ENCODE measurements around the gene RERE. TPM values are rescaled to one million over a fixed set of nuclear protein-coding genes. Genes with fewer than 3 reads are reported as not detected.

The RERE gene
- total RNA-seq, 6 experiments from 2014 or later: 36.5 to 41.6 (median 37.5) TPM

- no peak overlapping the region for H3K27ac Mint-ChIP-seq
- no peaks in the 10 kb centered on the region for H3K27me3 Mint-ChIP-seq (ENCODE audit: insufficient read depth)
- peaks cover 26% of the 10 kb centered on the region for H3K4me1 Mint-ChIP-seq (ENCODE audit: low read depth)
- no peak for TF ChIP-seq CTCF (IDR thresholded peaks at IDR 0.05)
- no peak overlapping the region for H3K4me3 Mint-ChIP-seq
- peaks cover 6% of the 10 kb centered on the region; the same call in 1 of the 2 replicates for H3K36me3 Mint-ChIP-seq (ENCODE audit: low read depth)
- H3K9me3 Mint-ChIP-seq: no peaks in the 10 kb centered on the region
- DNase-seq: no peak
These were observed 214.8 kb downstream of the RERE start for GRCh38 chr1:8602471-8603219.

GRCh38 chr1:8600336-8600735, 217.1 kb downstream of the RERE start:
- TF ChIP-seq CTCF (IDR thresholded peaks at IDR 0.05): no peak
- H3K9me3 Mint-ChIP-seq: no peaks in the 10 kb centered on the region
- peaks cover 43% of the 10 kb centered on the region for H3K4me1 Mint-ChIP-seq (ENCODE audit: low read depth)
- no peak for DNase-seq
- peaks cover 6% of the 10 kb centered on the region; the same call in 1 of the 2 replicates for H3K36me3 Mint-ChIP-seq (ENCODE audit: low read depth)
- H3K27me3 Mint-ChIP-seq (ENCODE audit: insufficient read depth): no peaks in the 10 kb centered on the region
- H3K4me3 Mint-ChIP-seq: no peak overlapping the region
- no peak overlapping the region for H3K27ac Mint-ChIP-seq

- Mint-ChIP-seq H3K4me1 (ENCODE audit: low read depth) (peaks cover 43% of the 10 kb centered on the region), H3K27ac (no peak overlapping the region)
These were observed 217.7 kb downstream of the RERE start for GRCh38 chr1:8599646-8600212.

GRCh38 chr1:8598783-8599182, 218.7 kb downstream of the RERE start:
- no peaks in the 10 kb centered on the region for H3K9me3 Mint-ChIP-seq
- no peak for TF ChIP-seq CTCF (IDR thresholded peaks at IDR 0.05)
- peak overlapping the region; percentile 50 for H3K27ac Mint-ChIP-seq
- peaks cover 38% of the 10 kb centered on the region for H3K4me1 Mint-ChIP-seq (ENCODE audit: low read depth)
- H3K4me3 Mint-ChIP-seq: 0 out of 2 replicates have a peak overlapping the region, but pooled peaks have one; percentile 42
- no peak for DNase-seq
- H3K27me3 Mint-ChIP-seq (ENCODE audit: insufficient read depth): no peaks in the 10 kb centered on the region
- H3K36me3 Mint-ChIP-seq (ENCODE audit: low read depth): peaks cover 6% of the 10 kb centered on the region; the same call in 1 of the 2 replicates

More at GRCh38 chr1:8599646-8600212, 217.7 kb downstream of the RERE start:
- Mint-ChIP-seq H3K4me3 (no peak overlapping the region), H3K36me3 (ENCODE audit: low read depth) (peaks cover 6% of the 10 kb centered on the region; the same call in 1 of the 2 replicates), H3K27me3 (ENCODE audit: insufficient read depth) (no peaks in the 10 kb centered on the region), H3K9me3 (no peaks in the 10 kb centered on the region)
- no peak for TF ChIP-seq CTCF (IDR thresholded peaks at IDR 0.05)
- DNase-seq: no peak

GRCh38 chr1:8598060-8598724, 219.2 kb downstream of the RERE start:
- peaks cover 6% of the 10 kb centered on the region; the same call in 1 of the 2 replicates for H3K36me3 Mint-ChIP-seq (ENCODE audit: low read depth)
- H3K27me3 Mint-ChIP-seq (ENCODE audit: insufficient read depth): no peaks in the 10 kb centered on the region
- peak; percentile 59 for TF ChIP-seq CTCF (IDR thresholded peaks at IDR 0.05)
- H3K4me3 Mint-ChIP-seq: peak overlapping the region; percentile 42; the same call in 1 of the 2 replicates
- H3K4me1 Mint-ChIP-seq (ENCODE audit: low read depth): peaks cover 35% of the 10 kb centered on the region
- peak overlapping the region; percentile 50 for H3K27ac Mint-ChIP-seq
- H3K9me3 Mint-ChIP-seq: no peaks in the 10 kb centered on the region
- DNase-seq: peak; percentile 43

All from HFFc6 (cell line).